HepG2 (cell line): ENCODE measurements around the gene YKT6. TPM values are rescaled to one million over a fixed set of nuclear protein-coding genes. Genes with fewer than 3 reads are reported as not detected.
A peak's percentile ranks its signal among the peaks of the same experiment; 100 is the strongest.

Source experiments
- ARHGAP35 ChIP-seq: sonication (generic); formaldehyde crosslinking; IDR thresholded peaks from 2 replicates; pipeline ENCODE4 v1.9.0; 2022; ENCODE audit warnings: mild to moderate bottlenecking, inconsistent platforms, moderate library complexity, missing genetic modification reagents, borderline replicate concordance
- CBX1 ChIP-seq: IDR thresholded peaks from one replicate; pipeline ENCODE4 v1.6.1; 2016; ENCODE audit warnings: antibody characterized with exemption, low read depth
- CCDC6 ChIP-seq: sonication (generic); formaldehyde crosslinking; IDR thresholded peaks from 2 replicates; pipeline ENCODE4 v1.8.1; 2022; ENCODE audit warnings: mild to moderate bottlenecking, missing genetic modification reagents, moderate library complexity
- HMGXB4 ChIP-seq, 2 experiments: sonication (generic) in 1 of 2; formaldehyde crosslinking in 1 of 2; IDR thresholded peaks; 2 replicates each; pipeline versions ENCODE4 v1.4.0 to v1.6.1; 2018 to 2020; ENCODE audit warnings: missing genetic modification reagents in 2 of 2, borderline replicate concordance in 1 of 2, low read depth in 1 of 2, mild to moderate bottlenecking in 1 of 2, missing biosample characterization in 1 of 2
- IRX3 ChIP-seq: sonication (generic); formaldehyde crosslinking; IDR thresholded peaks from 2 replicates; pipeline ENCODE4 v1.8.1; 2023; ENCODE audit warnings: mild to moderate bottlenecking, low read depth, missing genetic modification reagents, borderline replicate concordance
- KLF13 ChIP-seq: sonication (generic); formaldehyde crosslinking; IDR thresholded peaks from 2 replicates; pipeline ENCODE4 v1.4.0; 2020; ENCODE audit warnings: mild to moderate bottlenecking, missing genetic modification reagents
- MAFK ChIP-seq, 2 experiments: IDR thresholded peaks in 1 of 2; conservative IDR thresholded peaks in 1 of 2; 2 replicates each; pipeline ENCODE4 v1.6.1; 2011; ENCODE audit warnings: improper control_type of control experiment in 2 of 2, low read length in 2 of 2
- NFE2L1 ChIP-seq: sonication (generic); formaldehyde crosslinking; IDR thresholded peaks from 2 replicates; pipeline ENCODE4 v1.4.0; 2020; ENCODE audit warnings: missing genetic modification reagents, mild to moderate bottlenecking, borderline replicate concordance
- RFX5 ChIP-seq: IDR thresholded peaks from 2 replicates; pipeline ENCODE4 v1.6.1; 2011; ENCODE audit warnings: low read depth, low read length, improper control_type of control experiment
- USF2 ChIP-seq, 2 experiments: sonication (generic) in 1 of 2; formaldehyde crosslinking in 1 of 2; IDR thresholded peaks; 2 replicates each; pipeline versions ENCODE4 v1.5.1 to v1.6.1; 2011 to 2020; ENCODE audit warnings: borderline replicate concordance in 1 of 2, low read depth in 1 of 2, low read length in 1 of 2, mild to moderate bottlenecking in 1 of 2, missing genetic modification reagents in 1 of 2, moderate library complexity in 1 of 2
- ZBTB7B ChIP-seq: sonication (generic); formaldehyde crosslinking; IDR thresholded peaks from 2 replicates; pipeline ENCODE4 v1.4.0; 2020; ENCODE audit warnings: missing genetic modification reagents
- ZNF124 ChIP-seq: sonication (generic); formaldehyde crosslinking; IDR thresholded peaks from 2 replicates; pipeline ENCODE4 v1.4.0; 2020; ENCODE audit warnings: missing genetic modification reagents
- ZNF142 ChIP-seq: sonication (generic); formaldehyde crosslinking; IDR thresholded peaks from 2 replicates; pipeline ENCODE4 v1.4.0; 2020; ENCODE audit warnings: missing genetic modification reagents
- ZNF850 ChIP-seq: sonication (generic); formaldehyde crosslinking; conservative IDR thresholded peaks from 2 replicates; pipeline ENCODE4 v1.9.0; 2021; ENCODE audit warnings: mild to moderate bottlenecking, missing genetic modification reagents
- polyA plus RNA-seq, 8 experiments: library from polyadenylated mRNA; depleted of rRNA in 3 of 8; stranded (reverse) in 7 of 8; unstranded in 1 of 8; fragments of >200 nt; fragmentation: Illumina TruSeq in 4 of 8; extraction: Trizol in 4 of 8; gene quantifications; 2 replicates each; pipeline versions ENCODE4 v1.2.1 to v1.2.3, GENCODE V29; 2011 to 2016; ENCODE audit warnings: low read depth in 4 of 8, missing spikeins in 1 of 8, mixed read lengths in 1 of 8; ENCODE audit not compliant: insufficient read depth in 1 of 8
- total RNA-seq, 5 experiments: library from RNA; depleted of rRNA; stranded (reverse); fragments of >200 nt; fragmentation: Illumina TruSeq; extraction: Trizol; gene quantifications; 2 replicates each; pipeline ENCODE4 v1.2.3, GENCODE V29; 2016; ENCODE audit warnings: low read depth in 1 of 5
- TF ChIP-seq, protein P1 (sequence below): sonication (generic); formaldehyde crosslinking; IDR thresholded peaks from 2 replicates; pipeline ENCODE4 v1.5.0; 2020; ENCODE audit warnings: mild to moderate bottlenecking, missing genetic modification reagents

Gene YKT6
- total and polyA plus RNA-seq, 2 of the 13 experiments (the other 11 are each of a cell fraction or from before 2014, with no cell fraction given): 52.2 to 60.3 TPM

DNA sequence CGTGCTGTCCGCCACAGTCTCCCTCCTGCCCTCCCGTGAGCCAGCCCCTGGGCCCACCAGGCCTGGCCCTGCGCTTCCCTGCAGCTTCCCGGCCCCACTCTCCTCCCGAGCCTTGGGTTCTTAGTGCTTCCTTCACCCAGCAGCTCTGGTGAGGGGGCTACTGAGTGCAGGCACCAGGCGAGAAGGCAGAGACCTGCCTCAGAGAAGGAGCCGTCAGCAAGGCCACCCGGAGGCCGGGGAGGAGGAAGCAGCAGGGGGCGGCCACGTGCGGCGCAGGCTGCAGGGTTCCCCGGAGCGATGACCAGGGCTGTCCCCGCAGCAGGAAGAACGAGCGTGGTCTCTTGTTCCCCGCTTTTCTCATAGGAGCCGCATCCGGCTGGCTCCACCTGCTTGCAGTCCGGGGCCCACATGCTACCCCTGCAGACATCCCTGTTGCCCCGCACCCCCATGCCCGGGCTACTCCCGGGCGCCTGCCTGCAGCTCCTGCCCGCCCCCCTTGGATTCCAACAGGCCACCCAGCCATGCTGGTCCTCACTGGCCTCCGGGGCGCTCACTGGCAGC, 20.5 kb downstream of the YKT6 start (continued):
- peak; percentile 92 for TF ChIP-seq ZNF142 (CRISPR knock-in tag)
- no peak for TF ChIP-seq RFX5
- peak; percentile 85 for TF ChIP-seq CCDC6 (CRISPR knock-in tag)
- no peak for TF ChIP-seq USF2 (IDR thresholded peaks at IDR 0.05; ENCODE audit: low read depth, low read length)
- TF ChIP-seq USF2 (CRISPR knock-in tag; IDR thresholded peaks at IDR 0.05; ENCODE audit: borderline replicate concordance): peak; percentile 66
- peak; percentile 85; the same call in 1 of the 2 replicates for TF ChIP-seq KLF13
- TF ChIP-seq, protein P1, sequence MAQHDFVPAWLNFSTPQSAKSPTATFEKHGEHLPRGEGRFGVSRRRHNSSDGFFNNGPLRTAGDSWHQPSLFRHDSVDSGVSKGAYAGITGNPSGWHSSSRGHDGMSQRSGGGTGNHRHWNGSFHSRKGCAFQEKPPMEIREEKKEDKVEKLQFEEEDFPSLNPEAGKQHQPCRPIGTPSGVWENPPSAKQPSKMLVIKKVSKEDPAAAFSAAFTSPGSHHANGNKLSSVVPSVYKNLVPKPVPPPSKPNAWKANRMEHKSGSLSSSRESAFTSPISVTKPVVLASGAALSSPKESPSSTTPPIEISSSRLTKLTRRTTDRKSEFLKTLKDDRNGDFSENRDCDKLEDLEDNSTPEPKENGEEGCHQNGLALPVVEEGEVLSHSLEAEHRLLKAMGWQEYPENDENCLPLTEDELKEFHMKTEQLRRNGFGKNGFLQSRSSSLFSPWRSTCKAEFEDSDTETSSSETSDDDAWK (CRISPR knock-in tag): no peak
- TF ChIP-seq ZBTB7B (CRISPR knock-in tag): no peak
- TF ChIP-seq HMGXB4 (CRISPR knock-in tag; IDR thresholded peaks at IDR 0.05; ENCODE audit: borderline replicate concordance in 1 of 2, low read depth in 1 of 2): peak; percentile 49 to 57; a peak in 1 of 4 replicates
- no peak for TF ChIP-seq MAFK (conservative IDR thresholded peaks at IDR 0.05 in 1 of 2, IDR thresholded peaks at IDR 0.05 in 1 of 2; ENCODE audit: low read length in 2 of 2)
- TF ChIP-seq CBX1: no peak
- 0 out of 2 replicates have a peak, but pooled peaks have one; percentile 28 for TF ChIP-seq IRX3 (CRISPR knock-in tag)
- no peak for TF ChIP-seq ZNF124
- peak; percentile 59; the same call in 1 of the 2 replicates for TF ChIP-seq NFE2L1 (CRISPR knock-in tag)
- no peak for TF ChIP-seq ZNF850
- peak; percentile 34; the same call in 1 of the 2 replicates for TF ChIP-seq ARHGAP35 (CRISPR knock-in tag)
